Esophagus muscularis mucosa (tissue), 4 donors: ENCODE data around the gene EMC8. TPM values are rescaled to one million over a fixed set of nuclear protein-coding genes. Genes with fewer than 3 reads are reported as not detected.
A peak's percentile ranks its signal among the peaks of the same experiment; 100 is the strongest.

Source experiments
- DNase-seq: peaks from one replicate; pipeline ENCODE4 v3.0.0-alpha.2; 2017; ENCODE audit errors: extremely low spot score
- H3K27ac ChIP-seq, 4 donors: fragments of 200-600 bp; sonication (generic); replicated peaks in 1 of 4; 1 replicate in 3 of 4; 2 replicates in 1 of 4; pipeline ENCODE4 v1.5.1; 2016 to 2019; ENCODE audit warnings: mild to moderate bottlenecking in 1 of 4
- H3K27me3 ChIP-seq, 4 donors: fragments of 200-600 bp; sonication (generic); one replicate each; pipeline versions ENCODE4 v1.5.1 to v1.6.0; 2016 to 2019
- H3K36me3 ChIP-seq, 4 donors: fragments of 200-600 bp; sonication (generic); one replicate each; pipeline ENCODE4 v1.5.1; 2016 to 2019
- H3K4me1 ChIP-seq, 4 donors: fragments of 200-600 bp; sonication (generic); one replicate each; pipeline ENCODE4 v1.5.1; 2016 to 2019
- H3K4me3 ChIP-seq, 4 donors: fragments of 200-600 bp; sonication (generic); 1 replicate in 2 of 4; 2 replicates in 2 of 4; pipeline ENCODE4 v1.5.1; 2016 to 2019; ENCODE audit warnings: mild to moderate bottlenecking in 4 of 4, moderate library complexity in 1 of 4
- H3K9me3 ChIP-seq, 4 donors: fragments of 200-600 bp; sonication (generic); 1 replicate in 3 of 4; 2 replicates in 1 of 4; pipeline ENCODE4 v1.5.1; 2016 to 2019
- CTCF ChIP-seq, 3 experiments: fragments of 200-600 bp in 2 of 3; fragments of 450-650 bp in 1 of 3; sonication (generic) in 2 of 3; IDR thresholded peaks; one replicate each; pipeline ENCODE4 v1.5.1; 2017 to 2019; ENCODE audit warnings: antibody characterized with exemption in 3 of 3, mild to moderate bottlenecking in 2 of 3, moderate library complexity in 1 of 3
- EP300 ChIP-seq: sonication (generic); formaldehyde crosslinking; IDR thresholded peaks from one replicate; pipeline ENCODE4 v1.6.1; 2017; ENCODE audit warnings: antibody characterized with exemption
- POLR2A ChIP-seq: fragments of 450-650 bp; IDR thresholded peaks from one replicate; pipeline ENCODE4 v1.6.1; 2017; ENCODE audit warnings: antibody characterized with exemption, moderate library complexity, mild to moderate bottlenecking, low read depth
- POLR2AphosphoS5 ChIP-seq, 2 donors: sonication (generic); formaldehyde crosslinking; IDR thresholded peaks; one replicate each; pipeline ENCODE4 v1.6.1; 2017; ENCODE audit warnings: antibody characterized with exemption in 2 of 2
- WGBS: methylation state at CpG from one replicate; pipeline ENCODE4 v1.1.5; 2018; 5-methylcytosine and 5-hydroxymethylcytosine counted together
- intact Hi-C: fragments of 100-400 bp; cut with DNase I; formaldehyde crosslinking; loops from one replicate; pipeline ENCODE4 v1.15.1; 2023
- total RNA-seq, 4 donors: library from RNA; depleted of rRNA; stranded (reverse); fragments of >200 nt; gene quantifications; one replicate each; pipeline versions ENCODE4 v1.1.0 to v1.2.1, GENCODE V29; 2016

Gene EMC8
- total RNA-seq, 4 donors from 2014 or later = 26.0 to 41.3 (median 27.6) TPM

GRCh38 chr16:85846461-85846860 lies 47.1 kb upstream of the EMC8 start:
- no peak for DNase-seq
- Histone ChIP-seq H3K27ac (no peak overlapping the region), H3K9me3 (no peaks in the 10 kb centered on the region), H3K36me3 (no peaks in the 10 kb centered on the region), H3K27me3 (peaks cover 0 to 17% (median 0%) of the 10 kb centered on the region in 4 donors), H3K4me3 (no peak overlapping the region), H3K4me1 (peaks cover 0 to 10% (median 10%) of the 10 kb centered on the region in 4 donors)
- intact Hi-C loops = no loop called here
- no peak for TF ChIP-seq EP300
- no peak for TF ChIP-seq POLR2AphosphoS5 (IDR thresholded peaks at IDR 0.05)
- WGBS = 90% methylated on average over 9 of the region's 9 CpGs

- H3K4me3 ChIP-seq = peak overlapping the region in 2 of 4 donors; percentile 12 to 20
- H3K9me3 ChIP-seq = no peaks in the 10 kb centered on the region
- no peaks in the 10 kb centered on the region for H3K36me3 ChIP-seq
- peaks cover 0 to 10% (median 10%) of the 10 kb centered on the region in 4 donors for H3K4me1 ChIP-seq
- intact Hi-C loops = no loop called here
- TF ChIP-seq CTCF (IDR thresholded peaks at IDR 0.05) (no peak), EP300 (no peak), POLR2A (no peak), POLR2AphosphoS5 (IDR thresholded peaks at IDR 0.05) (no peak)
- no peak overlapping the region for H3K27ac ChIP-seq
- no peak for DNase-seq
- 33% methylated on average over 16 of the region's 20 CpGs for WGBS
- H3K27me3 ChIP-seq = peaks cover 0 to 17% (median 0%) of the 10 kb centered on the region in 4 donors
These were observed 45.9 kb upstream of the EMC8 start for GRCh38 chr16:85845266-85845665.

GRCh38 chr16:85844786-85845185 lies 45.4 kb upstream of the EMC8 start:
- H3K4me1 ChIP-seq = peaks cover 0 to 10% (median 10%) of the 10 kb centered on the region in 4 donors
- 18% methylated on average over 15 of the region's 15 CpGs for WGBS
- TF ChIP-seq CTCF (IDR thresholded peaks at IDR 0.05) (no peak), POLR2AphosphoS5 (IDR thresholded peaks at IDR 0.05) (no peak), EP300 (no peak), POLR2A (no peak)
- no peak overlapping the region for H3K27ac ChIP-seq
- DNase-seq = no peak
- H3K36me3 ChIP-seq = no peaks in the 10 kb centered on the region
- H3K4me3 ChIP-seq = peak overlapping the region in 2 of 4 donors; percentile 12 to 20
- H3K27me3 ChIP-seq = peaks cover 0 to 20% (median 0%) of the 10 kb centered on the region in 4 donors
- H3K9me3 ChIP-seq = no peaks in the 10 kb centered on the region
- intact Hi-C loops = no loop called here

- Histone ChIP-seq H3K4me1 (peaks cover 0 to 10% (median 10%) of the 10 kb centered on the region in 4 donors), H3K36me3 (no peaks in the 10 kb centered on the region), H3K27me3 (peaks cover 0 to 24% (median 0%) of the 10 kb centered on the region in 4 donors), H3K9me3 (no peaks in the 10 kb centered on the region), H3K27ac (no peak overlapping the region), H3K4me3 (no peak overlapping the region)
- DNase-seq = no peak
- no peak for TF ChIP-seq POLR2AphosphoS5 (IDR thresholded peaks at IDR 0.05)
- no peak for TF ChIP-seq CTCF (IDR thresholded peaks at IDR 0.05)
- no peak for TF ChIP-seq EP300
- no peak for TF ChIP-seq POLR2A
- intact Hi-C loops = no loop called here
These were observed 44.8 kb upstream of the EMC8 start for GRCh38 chr16:85844169-85844481.

GRCh38 chr16:85843471-85844168 lies 44.3 kb upstream of the EMC8 start:
- H3K27me3 ChIP-seq = peaks cover 0 to 26% (median 0%) of the 10 kb centered on the region in 4 donors
- TF ChIP-seq POLR2A (no peak), CTCF (IDR thresholded peaks at IDR 0.05) (no peak)
- 92% methylated on average over 11 of the region's 11 CpGs for WGBS
- no peak overlapping the region for H3K27ac ChIP-seq
- H3K9me3 ChIP-seq = no peaks in the 10 kb centered on the region
- H3K4me3 ChIP-seq = no peak overlapping the region
- no peaks in the 10 kb centered on the region for H3K36me3 ChIP-seq
- H3K4me1 ChIP-seq = peaks cover 0 to 10% (median 10%) of the 10 kb centered on the region in 4 donors
- DNase-seq = no peak
- intact Hi-C loops = no loop called here
